KMS-11 (cell line): Measurements from ENCODE around the gene PPHLN1.

ENCODE experiments used
- H2AFZ ChIP-seq: fragments of 200-600 bp; sonication (generic); 2 replicates; pipeline ENCODE4 v1.6.1; 2016; ENCODE audit warnings: antibody characterized with exemption, mixed run types, low read depth
- H3K27ac ChIP-seq: fragments of 200-600 bp; sonication (generic); 2 replicates; pipeline ENCODE4 v1.6.1; 2016; ENCODE audit warnings: mild to moderate bottlenecking, mixed run types
- H3K27me3 ChIP-seq: fragments of 200-600 bp; sonication (generic); 2 replicates; pipeline ENCODE4 v1.6.1; 2017; ENCODE audit warnings: mild to moderate bottlenecking, low read depth, mixed run types, moderate library complexity; ENCODE audit not compliant: insufficient read depth
- H3K36me3 ChIP-seq: fragments of 200-600 bp; sonication (generic); 2 replicates; pipeline ENCODE4 v1.6.1; 2017; ENCODE audit warnings: mild to moderate bottlenecking, mixed run types; ENCODE audit not compliant: insufficient read depth
- H3K4me1 ChIP-seq: fragments of 200-600 bp; sonication (generic); 2 replicates; pipeline ENCODE4 v1.6.1; 2016; ENCODE audit warnings: mild to moderate bottlenecking, low read depth, mixed run types; ENCODE audit not compliant: poor library complexity, severe bottlenecking
- H3K4me2 ChIP-seq: fragments of 200-600 bp; sonication (generic); 2 replicates; pipeline ENCODE4 v1.7.0; 2016; ENCODE audit warnings: mild to moderate bottlenecking, mixed run types
- H3K4me3 ChIP-seq: fragments of 200-600 bp; sonication (generic); IDR thresholded peaks from 2 replicates; pipeline ENCODE4 v1.6.1; 2017; ENCODE audit warnings: low read depth, low read length, mixed read lengths; ENCODE audit not compliant: insufficient read depth
- H3K79me2 ChIP-seq: fragments of 200-600 bp; sonication (generic); 2 replicates; pipeline ENCODE4 v1.6.1; 2016; ENCODE audit warnings: low read depth, mixed run types; ENCODE audit not compliant: insufficient read depth
- H3K9ac ChIP-seq: fragments of 200-600 bp; sonication (generic); 2 replicates; pipeline ENCODE4 v1.6.1; 2016; ENCODE audit warnings: mild to moderate bottlenecking, mixed run types
- H4K20me1 ChIP-seq: fragments of 200-600 bp; sonication (generic); 2 replicates; pipeline ENCODE4 v1.6.1; 2016; ENCODE audit warnings: mild to moderate bottlenecking, mixed run types; ENCODE audit not compliant: insufficient read depth
- TF ChIP-seq, protein P1 (sequence below): fragments of 200-600 bp; sonication (generic); conservative IDR thresholded peaks from 2 replicates; pipeline ENCODE4 v1.6.1; 2017; ENCODE audit warnings: low read depth, mild to moderate bottlenecking, antibody characterized with exemption, low read length, moderate library complexity, mixed read lengths

Gene PPHLN1

DNA sequence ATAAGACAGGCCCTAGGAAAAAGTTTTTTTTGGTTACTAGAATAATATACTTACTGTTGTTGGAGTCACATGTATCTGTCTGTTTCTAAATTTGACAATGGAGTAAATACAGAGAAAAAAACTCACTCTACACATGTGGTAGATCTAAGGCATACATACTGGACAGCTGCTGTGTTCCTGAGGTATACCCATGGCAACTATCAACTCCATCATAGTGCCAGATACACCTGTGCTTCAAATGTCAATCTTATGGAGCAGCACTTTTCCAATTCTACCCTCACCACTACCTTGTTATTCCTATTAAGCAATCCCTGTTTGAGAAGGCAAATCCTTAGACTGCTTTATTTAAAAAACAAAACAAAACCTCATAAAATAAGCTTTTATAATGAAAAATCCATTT is 3.4 kb upstream of the PPHLN1 start:
- Histone ChIP-seq H3K27me3 (no peaks in the 10 kb centered on the region), H3K79me2 (peaks cover 15% of the 10 kb centered on the region), H3K4me3 (no peak overlapping the region), H3K4me2 (no peak overlapping the region), H3K4me1 (peaks cover 14% of the 10 kb centered on the region), H3K36me3 (no peaks in the 10 kb centered on the region), H3K27ac (no peak overlapping the region), H4K20me1 (no peaks in the 10 kb centered on the region), H3K9ac (no peak overlapping the region), H2AFZ (no peak overlapping the region)
- TF ChIP-seq, protein P1, sequence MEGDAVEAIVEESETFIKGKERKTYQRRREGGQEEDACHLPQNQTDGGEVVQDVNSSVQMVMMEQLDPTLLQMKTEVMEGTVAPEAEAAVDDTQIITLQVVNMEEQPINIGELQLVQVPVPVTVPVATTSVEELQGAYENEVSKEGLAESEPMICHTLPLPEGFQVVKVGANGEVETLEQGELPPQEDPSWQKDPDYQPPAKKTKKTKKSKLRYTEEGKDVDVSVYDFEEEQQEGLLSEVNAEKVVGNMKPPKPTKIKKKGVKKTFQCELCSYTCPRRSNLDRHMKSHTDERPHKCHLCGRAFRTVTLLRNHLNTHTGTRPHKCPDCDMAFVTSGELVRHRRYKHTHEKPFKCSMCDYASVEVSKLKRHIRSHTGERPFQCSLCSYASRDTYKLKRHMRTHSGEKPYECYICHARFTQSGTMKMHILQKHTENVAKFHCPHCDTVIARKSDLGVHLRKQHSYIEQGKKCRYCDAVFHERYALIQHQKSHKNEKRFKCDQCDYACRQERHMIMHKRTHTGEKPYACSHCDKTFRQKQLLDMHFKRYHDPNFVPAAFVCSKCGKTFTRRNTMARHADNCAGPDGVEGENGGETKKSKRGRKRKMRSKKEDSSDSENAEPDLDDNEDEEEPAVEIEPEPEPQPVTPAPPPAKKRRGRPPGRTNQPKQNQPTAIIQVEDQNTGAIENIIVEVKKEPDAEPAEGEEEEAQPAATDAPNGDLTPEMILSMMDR, result no peak

DNA sequence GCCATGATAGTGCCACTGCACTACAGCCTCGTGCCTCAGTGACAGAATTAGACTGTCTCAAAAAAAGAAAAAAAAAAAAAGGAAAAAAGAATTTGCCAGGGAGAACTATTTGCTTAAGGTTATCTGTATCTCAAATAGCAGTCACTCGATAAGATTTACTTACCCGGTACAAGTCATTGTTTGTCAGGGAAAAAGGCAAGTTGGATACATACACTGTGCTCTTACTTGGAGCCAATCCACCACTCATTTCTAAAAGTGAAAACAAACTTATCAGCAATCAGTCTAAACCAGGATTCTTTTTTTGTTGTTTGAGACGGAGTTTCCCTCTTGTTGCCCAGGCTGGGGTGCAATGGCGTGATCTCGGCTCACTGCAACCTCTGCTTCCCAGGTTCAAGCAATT is 2.1 kb upstream of the PPHLN1 start:
- TF ChIP-seq, protein P1, result no peak
- peaks cover 28% of the 10 kb centered on the region for H3K79me2 ChIP-seq
- peaks cover 19% of the 10 kb centered on the region for H3K4me1 ChIP-seq
- H3K27ac ChIP-seq, result no peak overlapping the region
- no peak overlapping the region for H3K4me3 ChIP-seq
- no peaks in the 10 kb centered on the region for H3K36me3 ChIP-seq
- no peak overlapping the region for H3K4me2 ChIP-seq
- no peak overlapping the region for H2AFZ ChIP-seq
- no peak overlapping the region for H3K9ac ChIP-seq
- H4K20me1 ChIP-seq, result no peaks in the 10 kb centered on the region
- H3K27me3 ChIP-seq, result no peaks in the 10 kb centered on the region

DNA sequence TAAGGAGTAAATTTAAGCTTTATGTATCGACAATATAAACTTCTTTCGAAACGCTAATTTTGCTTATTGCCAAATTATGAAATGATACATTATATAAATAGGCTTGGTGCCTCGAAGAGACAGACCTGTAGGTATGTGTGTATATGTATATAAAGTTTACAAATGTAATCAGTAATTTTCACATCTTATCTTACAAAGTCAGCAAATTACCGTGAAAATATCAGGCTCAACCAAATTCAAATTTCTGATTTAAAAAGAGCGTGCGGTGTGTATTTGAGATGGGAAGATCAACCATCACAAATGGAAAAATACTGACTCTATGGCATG is 678 bp upstream of the PPHLN1 start:
- peak overlapping the region; percentile 69 for H3K9ac ChIP-seq
- H3K4me1 ChIP-seq, result peaks cover 19% of the 10 kb centered on the region
- peak overlapping the region; percentile 69 for H2AFZ ChIP-seq
- no peak overlapping the region for H3K4me3 ChIP-seq
- H3K4me2 ChIP-seq, result peak overlapping the region; percentile 58
- peak overlapping the region; percentile 68 for H3K27ac ChIP-seq
- H3K79me2 ChIP-seq, result peaks cover 42% of the 10 kb centered on the region
- TF ChIP-seq, protein P1, result no peak
- H3K27me3 ChIP-seq, result no peaks in the 10 kb centered on the region
- no peaks in the 10 kb centered on the region for H3K36me3 ChIP-seq
- H4K20me1 ChIP-seq, result no peaks in the 10 kb centered on the region

DNA sequence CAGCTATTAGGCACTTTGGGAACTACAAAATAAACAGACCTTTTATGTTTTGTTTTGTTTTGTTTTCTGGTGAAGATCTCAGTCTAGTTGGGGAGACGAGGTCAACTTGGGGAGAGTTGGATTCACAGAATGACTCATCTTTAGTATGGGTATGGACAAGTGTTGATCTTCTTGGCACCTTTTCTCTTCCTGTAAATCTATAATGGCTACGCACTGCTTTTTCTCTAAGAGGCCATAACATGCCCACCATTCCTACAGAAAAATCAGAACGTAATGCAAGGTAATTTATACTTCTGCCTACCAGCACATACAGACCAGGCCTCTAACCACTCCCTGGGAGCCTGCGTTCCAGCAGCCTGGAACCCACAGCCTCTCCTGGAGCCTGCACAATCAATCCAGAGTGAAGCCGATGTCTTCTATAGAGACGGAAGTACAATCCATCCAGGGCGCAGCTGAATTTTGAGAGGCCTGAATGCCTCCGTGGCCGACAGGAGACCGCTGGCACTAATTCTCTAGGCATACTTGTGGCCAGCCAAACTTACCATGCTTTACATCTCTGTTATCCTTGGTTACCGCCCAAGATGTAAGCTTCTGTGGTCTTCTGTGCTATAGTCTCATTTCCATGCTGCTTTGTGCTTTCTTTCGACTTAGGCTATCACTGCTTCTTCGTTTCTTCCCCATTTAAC is 717 bp downstream of the PPHLN1 start:
- peak overlapping the region; percentile 68 for H3K27ac ChIP-seq

More for the DNA sequence above, 717 bp downstream of the PPHLN1 start:
- Histone ChIP-seq H4K20me1 (peaks cover 5% of the 10 kb centered on the region; the same call in 1 of the 2 replicates), H3K4me2 (peak overlapping the region; percentile 79), H3K36me3 (no peaks in the 10 kb centered on the region), H3K4me1 (peaks cover 24% of the 10 kb centered on the region), H3K9ac (peak overlapping the region; percentile 69), H2AFZ (peak overlapping the region; percentile 69; the same call in 1 of the 2 replicates), H3K79me2 (peaks cover 56% of the 10 kb centered on the region), H3K27me3 (no peaks in the 10 kb centered on the region), H3K4me3 (peak overlapping the region; percentile 16)
- TF ChIP-seq, protein P1, result no peak
